Activated T-cell treated with anti-CD3 and anti-CD28 coated beads for 4 hours (primary cell): Measurements from ENCODE around the gene PDGFC.

Source experiments
- DNase-seq: peaks from one replicate; pipeline ENCODE4 v3.0.0-alpha.2; 2020

The PDGFC gene

GRCh38 chr4:156971676-156972378 is at the start of gene PDGFC:
Gene PDGFC (minus strand): TSS chr4:156971799. CDS start chr4:156970903, 896 bp downstream.
- no peak for DNase-seq

- no peak for DNase-seq
These were observed 49.3 kb upstream of the PDGFC start for GRCh38 chr4:157020882-157021281.

- DNase-seq = no peak
These were observed 47.4 kb upstream of the PDGFC start for GRCh38 chr4:157018920-157019490.

- no peak for DNase-seq
These were observed 43.3 kb upstream of the PDGFC start for GRCh38 chr4:157014621-157015591.

GRCh38 chr4:157013656-157014055 is 42.1 kb upstream of the PDGFC start:
- DNase-seq = no peak

GRCh38 chr4:157012781-157013180 is 41.2 kb upstream of the PDGFC start:
- no peak for DNase-seq

- DNase-seq = no peak
These were observed 40.7 kb upstream of the PDGFC start for GRCh38 chr4:157012296-157012695.

- no peak for DNase-seq
These were observed 39.0 kb upstream of the PDGFC start for GRCh38 chr4:157010630-157011029.

- no peak for DNase-seq
These were observed 34.2 kb upstream of the PDGFC start for GRCh38 chr4:157005831-157006230.

GRCh38 chr4:157005193-157005592 is 33.6 kb upstream of the PDGFC start:
- no peak for DNase-seq

GRCh38 chr4:157004279-157005161 is 32.9 kb upstream of the PDGFC start:
- DNase-seq = no peak

- no peak for DNase-seq
These were observed 27.5 kb upstream of the PDGFC start for GRCh38 chr4:156999175-156999517.

- no peak for DNase-seq
These were observed 27.0 kb upstream of the PDGFC start for GRCh38 chr4:156998500-156999174.

GRCh38 chr4:156992943-156993342 is 21.3 kb upstream of the PDGFC start:
- DNase-seq = no peak

GRCh38 chr4:156991161-156991560 is 19.6 kb upstream of the PDGFC start:
- DNase-seq = no peak

- no peak for DNase-seq
These were observed 11.8 kb upstream of the PDGFC start for GRCh38 chr4:156983366-156983765.

- no peak for DNase-seq
These were observed 9.7 kb upstream of the PDGFC start for GRCh38 chr4:156981262-156981769.

- DNase-seq = no peak
These were observed 6.0 kb upstream of the PDGFC start for GRCh38 chr4:156977435-156978160.

GRCh38 chr4:156976147-156976546 is 4.5 kb upstream of the PDGFC start:
- no peak for DNase-seq

- DNase-seq = no peak
These were observed 4.1 kb upstream of the PDGFC start for GRCh38 chr4:156975686-156976085.

- no peak for DNase-seq
These were observed 2.7 kb upstream of the PDGFC start for GRCh38 chr4:156974264-156974663.
